ENCODE measurements around the gene TM4SF20.
"Not testable (repeated sequence)": the region's sequence is repeated elsewhere in the genome, so short reads cannot be mapped to it uniquely, and the experiment has no call there.

The TM4SF20 gene

DNA sequence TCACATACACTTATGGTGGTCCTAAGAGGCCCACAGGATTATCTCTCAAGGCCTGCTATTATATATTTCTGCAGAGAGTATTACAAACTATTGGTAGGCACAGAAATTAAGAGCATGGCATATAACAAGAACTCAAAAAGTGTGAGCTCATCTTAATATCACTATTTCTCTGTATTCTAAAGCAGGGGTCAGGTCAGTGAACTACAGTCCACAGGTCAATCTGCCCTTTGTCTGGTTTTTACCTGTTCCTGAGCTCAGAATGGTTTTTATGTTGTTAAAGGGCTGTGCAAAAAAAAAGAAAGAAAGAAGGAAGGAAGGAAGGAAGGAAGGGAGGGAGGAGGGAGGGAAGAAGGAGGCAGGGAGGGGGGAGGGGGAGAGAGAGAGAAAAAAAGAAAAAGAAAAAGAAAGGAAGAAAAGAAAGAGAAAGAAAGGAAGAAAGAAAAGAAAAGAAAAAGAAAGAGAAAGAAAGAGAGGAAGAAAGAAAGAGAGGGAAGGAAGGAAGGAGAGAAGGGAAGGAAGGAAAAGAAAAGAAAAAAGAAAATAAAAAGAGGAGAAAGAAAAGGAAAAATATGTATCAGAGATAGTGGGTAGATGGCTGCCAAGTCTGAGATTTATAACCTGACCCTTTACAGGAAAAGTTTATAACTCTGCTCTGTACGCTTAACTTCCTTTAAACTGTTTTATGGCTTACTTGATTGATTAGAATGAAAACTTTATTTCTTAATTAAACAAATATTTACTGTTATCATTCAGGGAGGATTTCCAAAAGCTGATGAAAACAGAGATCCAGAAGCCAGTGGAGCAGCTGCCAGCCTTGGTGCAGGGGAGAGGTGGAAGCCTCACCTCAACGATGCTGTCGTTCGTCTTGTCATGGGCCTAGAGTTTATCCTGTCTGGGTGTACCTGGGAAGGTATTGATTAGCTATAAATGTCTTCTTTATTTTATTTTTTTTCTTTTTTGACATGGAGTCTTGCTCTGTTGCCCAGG is 19.9 kb upstream of the TM4SF20 start:
- DNase-seq = no peak

DNA sequence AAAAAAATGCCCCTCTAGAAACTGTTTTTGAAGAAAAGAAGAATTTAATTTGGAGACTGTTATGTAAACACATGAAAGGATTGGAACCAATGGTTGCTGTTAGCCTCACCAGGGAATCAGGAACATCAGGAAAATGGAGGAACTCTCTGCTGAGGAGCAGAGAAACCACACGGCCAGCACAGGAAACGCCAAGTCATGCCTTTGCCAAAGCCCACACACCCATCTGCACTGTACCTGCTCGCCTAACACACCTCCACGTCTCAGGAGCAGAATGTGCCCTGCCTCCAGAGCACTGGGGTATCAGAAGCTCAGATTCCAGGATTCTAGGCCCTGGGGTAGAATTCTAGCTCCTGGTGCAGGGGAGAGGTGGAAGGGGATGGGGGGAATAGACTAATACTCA is 18.5 kb upstream of the TM4SF20 start:
- no peak for DNase-seq

DNA sequence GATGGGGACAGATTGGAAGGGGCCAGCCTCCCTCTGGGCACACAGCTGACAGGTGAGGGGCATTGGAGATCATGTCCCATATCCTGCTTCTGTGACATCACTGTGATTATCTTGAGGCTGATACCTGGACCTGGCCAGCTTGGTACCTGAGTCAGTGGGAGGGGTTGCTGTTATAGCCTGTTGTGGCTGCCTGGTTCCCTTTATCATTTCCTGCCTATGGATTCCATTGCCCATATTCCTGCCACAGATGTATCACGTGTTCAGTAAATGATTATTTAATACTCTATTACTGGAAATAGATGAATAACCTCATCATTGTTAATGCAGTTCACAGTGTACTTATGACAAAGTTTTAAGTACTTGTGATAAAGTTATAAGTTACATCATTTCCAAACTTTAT is 16.4 kb upstream of the TM4SF20 start:
- DNase-seq = no peak

DNA sequence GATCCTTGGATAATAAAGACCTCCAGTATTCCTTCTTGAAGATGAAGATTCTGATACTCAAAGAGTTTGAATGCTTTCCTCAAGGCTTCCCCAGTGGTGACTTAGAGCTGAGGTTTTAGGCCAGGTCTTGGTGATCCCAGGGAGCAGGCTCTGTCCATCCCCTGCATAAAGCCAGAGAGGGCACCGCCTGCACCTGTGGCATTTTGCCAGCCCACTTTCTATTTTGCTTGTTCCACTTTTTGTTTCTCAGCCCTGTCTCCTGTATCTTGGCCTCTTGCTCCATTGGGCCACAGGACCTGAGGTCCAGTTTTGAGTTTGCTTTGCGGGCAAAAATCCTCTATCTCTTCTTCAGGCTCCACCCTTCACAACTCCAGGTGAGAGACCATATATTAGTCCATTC is 15.3 kb upstream of the TM4SF20 start:
- DNase-seq = no peak

DNA sequence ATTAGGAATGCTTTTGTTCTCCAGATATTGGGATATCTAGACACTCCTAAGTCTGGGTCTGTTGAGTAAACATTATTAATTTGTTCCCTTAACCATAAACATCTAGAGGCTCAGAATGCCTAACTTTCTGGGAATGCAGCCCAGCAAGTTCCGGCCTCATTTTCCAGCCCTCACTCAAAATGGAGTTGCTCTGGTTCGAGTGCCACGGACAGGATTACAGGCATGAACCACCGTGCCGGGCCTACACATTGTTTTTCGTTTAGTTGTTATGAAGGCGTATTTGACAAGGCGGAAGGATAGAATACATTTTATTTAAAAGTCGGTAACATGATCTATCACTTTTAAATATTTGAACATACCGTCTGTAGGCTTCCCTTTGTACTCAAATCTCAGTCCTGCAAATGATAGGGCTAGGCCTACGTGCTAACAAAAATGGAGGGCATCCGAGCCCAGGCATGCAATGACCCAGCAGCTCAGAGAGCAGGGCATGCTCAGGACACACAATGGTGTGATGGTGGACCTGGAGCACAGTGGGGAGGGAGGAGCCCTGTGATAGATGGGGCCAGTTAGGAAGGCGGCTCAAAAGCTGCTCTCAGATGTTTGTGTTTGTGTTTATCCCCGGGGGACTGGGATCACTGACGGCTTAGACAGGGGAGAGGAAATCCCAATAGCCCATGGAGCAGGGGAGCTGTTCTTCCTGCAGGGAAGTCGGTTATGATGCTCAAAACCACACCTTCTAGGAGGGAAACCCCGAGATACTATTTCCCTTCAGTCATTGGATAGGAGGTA is 11.6 kb upstream of the TM4SF20 start:
- DNase-seq = no peak

DNA sequence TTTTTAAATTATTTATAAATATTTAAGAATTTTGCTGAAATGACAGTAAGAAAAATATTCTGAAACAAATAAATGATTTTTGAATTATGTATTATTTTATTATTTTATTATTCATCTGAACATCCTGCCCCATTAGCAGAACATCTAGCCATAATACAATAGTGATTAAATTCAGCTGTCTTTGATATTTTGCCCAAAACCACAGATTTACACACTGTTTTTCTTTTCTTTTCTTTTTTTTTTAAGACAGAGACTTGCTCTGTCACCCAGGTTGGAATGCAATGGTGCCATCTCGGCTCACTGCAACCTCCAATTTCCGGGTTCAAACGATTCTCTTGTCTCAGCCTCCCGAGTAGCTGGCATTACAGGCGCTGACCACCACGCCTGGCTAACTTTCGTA is 10.6 kb upstream of the TM4SF20 start:
- DNase-seq = no peak

DNA sequence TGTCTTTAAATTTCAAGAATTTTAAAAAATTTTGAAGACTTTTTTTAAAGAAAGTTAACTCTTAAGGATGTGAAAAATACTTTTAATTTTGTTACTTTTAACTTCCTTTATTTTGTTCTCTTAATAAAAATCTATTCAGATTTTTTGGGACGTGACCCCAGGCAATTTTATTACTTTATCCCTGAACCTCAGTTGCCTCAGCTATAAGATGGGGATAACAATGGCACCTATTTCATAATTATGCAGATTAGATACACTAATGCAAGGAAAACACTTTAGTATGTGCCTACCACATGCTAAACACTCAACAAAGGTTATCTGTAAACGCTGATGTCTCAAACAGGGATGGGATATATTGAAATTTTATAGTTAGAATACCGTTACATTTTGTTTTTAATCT is 10.1 kb upstream of the TM4SF20 start:
- no peak for DNase-seq

DNA sequence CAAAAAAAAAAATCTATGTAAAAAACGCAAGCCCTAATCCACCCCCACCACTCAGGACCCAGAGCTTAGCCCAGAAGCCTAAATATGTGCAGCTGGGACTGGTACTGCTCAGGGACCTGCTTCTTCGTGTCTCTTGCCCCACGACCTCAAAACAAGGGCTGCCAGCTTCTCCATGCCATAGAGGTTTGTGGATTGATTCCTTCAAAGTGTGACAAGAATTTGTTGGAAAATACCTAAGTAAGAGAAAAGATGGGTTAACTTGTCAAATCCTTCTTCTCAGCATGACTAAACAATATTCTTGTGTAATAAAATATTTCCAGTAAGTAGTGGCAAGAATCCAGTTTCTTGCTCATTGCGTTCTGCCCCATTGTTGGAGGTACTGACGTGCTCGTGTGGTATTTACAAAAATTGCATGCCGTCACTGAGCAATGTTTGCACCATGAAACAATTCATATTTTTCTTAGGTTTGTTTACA is 9.5 kb upstream of the TM4SF20 start:
- peak; percentile 53 for DNase-seq

DNA sequence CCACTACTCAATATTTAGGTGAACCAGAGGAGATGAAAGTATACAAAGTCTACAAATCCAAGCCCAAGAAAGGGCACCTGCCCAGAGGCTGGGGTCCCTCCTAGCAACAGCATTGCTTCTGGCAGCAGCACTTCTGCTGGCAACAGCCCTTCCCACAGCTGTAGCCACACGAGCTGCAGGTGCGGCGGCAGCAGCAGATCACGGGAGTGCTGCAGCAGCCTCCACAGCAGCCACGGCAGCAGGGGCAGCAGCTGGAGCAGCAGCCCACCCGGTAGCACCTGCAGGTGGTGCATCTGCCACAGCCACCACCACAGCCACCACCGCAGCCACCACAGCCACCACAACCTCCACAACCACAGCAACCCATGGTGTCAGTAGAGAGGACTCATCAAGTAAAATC is 8.5 kb upstream of the TM4SF20 start, which contains the start of gene SCYGR1:
Gene SCYGR1, minus strand, starts transcription at position 367 of the 400 bp plus-strand sequence. Its CDS starts 0 bp downstream, at position 367.
- not testable (repeated sequence) for DNase-seq

DNA sequence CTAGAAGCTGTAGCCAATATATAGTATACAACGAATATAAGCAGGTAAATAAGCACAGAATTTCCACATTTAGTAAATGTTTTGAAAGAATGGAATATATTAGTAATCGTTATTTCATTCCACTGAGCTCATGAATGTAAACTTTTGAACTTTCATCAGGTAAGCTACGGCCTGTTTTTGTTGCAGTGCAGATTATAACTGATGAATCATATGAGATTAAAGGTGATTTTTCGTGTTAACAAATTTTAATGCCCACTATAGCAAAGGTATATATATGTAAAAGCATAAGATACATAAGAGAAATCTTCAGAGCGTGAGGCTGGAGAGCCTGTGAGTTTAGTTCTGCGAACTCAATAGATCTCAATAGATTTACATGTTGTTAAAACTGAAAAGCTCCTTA is 7.5 kb upstream of the TM4SF20 start:
- no peak for DNase-seq

DNA sequence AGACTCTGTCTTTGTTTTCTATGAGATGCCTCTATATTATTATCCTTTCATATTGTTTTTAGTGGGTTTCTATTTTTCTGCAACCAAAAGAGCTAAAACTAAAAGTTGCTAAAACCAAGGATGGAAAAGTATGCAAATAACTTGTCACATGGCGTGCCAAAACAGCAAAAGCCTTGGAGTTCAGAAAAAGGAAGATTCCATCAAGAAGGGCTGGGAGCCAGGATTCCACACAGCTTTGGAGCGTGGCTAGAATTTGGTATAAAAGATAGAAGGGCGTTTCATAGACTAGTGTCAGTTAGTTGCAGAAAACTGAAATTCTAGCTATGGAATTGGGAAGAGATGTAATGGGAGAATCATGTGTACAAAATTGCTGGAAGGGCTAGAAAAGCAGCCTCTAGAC is 4.6 kb upstream of the TM4SF20 start:
- DNase-seq = no peak

DNA sequence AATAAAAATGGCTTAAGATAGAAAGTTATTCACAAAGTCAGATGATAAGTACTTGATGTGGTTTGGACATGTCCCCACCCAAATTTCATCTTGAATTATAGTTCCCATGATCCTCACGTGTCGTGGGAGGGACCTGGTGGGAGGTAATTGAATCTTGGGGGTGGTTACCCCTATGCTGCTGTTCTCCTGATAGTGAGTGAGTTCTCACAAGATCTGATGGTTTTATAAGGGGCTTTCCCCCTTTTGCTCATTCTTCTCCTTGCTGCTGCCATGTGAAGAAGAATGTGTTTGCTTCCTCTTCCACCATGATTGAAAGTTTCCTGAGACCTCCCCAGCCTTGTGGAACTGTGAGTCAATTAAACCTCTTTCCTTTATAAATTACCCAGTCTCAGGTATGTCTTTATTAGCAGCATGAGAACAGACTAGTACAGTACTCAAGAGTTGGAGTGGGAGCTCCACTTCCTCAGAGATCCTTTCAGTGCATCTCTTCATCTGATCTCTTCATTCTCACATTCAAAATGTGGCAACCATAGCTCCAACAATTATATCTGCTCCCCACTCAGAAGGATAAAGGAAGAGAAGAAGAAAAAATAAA is 3.2 kb upstream of the TM4SF20 start:
- peak; percentile 35 for DNase-seq

DNA sequence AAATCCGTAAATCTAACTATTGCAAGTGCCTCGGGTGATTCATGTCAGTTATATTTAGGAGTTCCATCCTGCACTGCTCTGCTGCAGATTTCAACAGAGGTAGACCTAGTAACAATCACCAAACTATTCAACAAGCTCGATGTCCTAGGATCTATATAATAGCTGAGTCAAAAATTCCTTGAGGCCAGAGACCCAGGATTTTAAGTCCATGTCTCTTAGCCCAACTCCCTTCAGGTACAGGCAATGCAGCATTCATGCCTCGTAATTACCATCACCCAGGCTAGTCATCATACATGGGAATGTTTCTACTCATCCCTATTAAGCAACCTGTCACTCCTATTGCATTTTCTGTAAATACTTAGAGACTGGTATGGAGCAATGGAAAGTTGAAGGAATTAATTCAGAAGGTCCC is 729 bp downstream of the TM4SF20 start:
- no peak for DNase-seq

DNA sequence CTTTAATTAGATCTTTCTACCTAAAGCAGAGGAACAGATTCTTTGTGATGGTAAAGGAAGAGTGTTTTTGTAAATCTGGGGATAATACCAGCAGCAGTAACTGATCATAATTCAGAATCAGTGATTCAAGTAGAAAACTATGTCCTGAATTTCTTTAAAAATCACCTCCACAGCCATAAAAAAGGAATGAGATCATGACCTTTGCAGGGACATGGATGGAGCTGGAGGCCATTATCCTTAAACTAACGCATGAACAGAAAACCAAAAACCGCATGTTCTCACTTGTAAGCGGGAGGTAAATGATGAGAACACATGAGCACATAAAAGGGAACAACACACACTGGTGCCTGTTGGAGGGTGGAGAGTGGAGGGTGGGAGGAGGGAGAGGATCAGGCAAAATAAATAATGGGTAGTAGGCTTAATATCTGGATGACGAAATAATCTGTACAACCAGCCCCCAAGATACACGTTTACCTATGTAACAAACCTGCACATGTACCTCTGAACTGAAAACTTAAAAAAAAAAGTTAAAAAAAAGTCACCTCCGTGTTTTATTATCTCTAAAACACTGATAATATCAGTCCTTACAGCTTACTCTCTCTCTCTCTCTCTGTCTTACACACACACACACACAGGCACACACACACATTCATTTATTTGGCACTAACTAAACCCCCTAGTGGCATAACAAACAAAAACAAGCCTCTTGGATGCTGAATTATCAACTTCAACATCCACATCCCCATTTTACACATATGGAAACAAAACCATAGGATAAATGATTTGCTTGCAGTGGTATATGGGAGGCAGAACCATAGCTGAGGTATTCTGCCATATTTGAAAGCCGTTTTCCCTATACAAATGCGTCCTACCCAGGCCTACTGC is 1.4 kb downstream of the TM4SF20 start:
- no peak for DNase-seq

DNA sequence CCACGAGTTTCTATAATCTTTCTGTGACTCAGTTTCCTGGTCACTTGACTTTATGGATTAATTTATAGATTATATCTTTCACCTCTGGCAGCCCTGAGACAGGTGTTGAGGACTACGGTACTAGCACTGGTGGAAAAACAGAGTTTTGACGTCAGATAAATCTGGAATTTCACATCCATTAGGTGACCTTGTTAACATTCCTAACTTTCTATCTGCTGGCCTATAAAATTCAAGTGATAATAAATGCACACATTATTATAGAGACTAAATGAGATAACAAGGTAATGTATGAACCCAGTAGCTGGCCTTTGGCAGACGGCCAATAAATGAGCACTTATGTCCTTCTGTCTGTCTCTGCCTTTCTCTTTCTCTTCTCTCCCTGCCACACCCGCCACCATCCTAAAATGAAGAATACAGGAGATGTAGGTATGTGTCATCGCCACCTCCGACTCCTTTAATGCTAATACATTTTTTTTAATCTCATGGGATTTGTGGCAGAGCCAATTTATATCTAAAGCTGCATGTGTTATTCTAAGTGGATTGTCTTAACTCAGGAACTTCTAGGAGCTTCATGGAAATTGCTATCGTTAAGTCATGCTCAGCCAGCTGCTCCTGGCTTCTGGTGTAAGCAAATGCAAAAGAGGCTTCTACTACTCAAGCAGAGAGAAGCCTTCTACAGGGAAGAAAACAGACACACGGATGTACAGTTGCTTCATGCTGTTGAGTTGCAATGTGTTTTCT is 2.3 kb downstream of the TM4SF20 start:
- DNase-seq = no peak

DNA sequence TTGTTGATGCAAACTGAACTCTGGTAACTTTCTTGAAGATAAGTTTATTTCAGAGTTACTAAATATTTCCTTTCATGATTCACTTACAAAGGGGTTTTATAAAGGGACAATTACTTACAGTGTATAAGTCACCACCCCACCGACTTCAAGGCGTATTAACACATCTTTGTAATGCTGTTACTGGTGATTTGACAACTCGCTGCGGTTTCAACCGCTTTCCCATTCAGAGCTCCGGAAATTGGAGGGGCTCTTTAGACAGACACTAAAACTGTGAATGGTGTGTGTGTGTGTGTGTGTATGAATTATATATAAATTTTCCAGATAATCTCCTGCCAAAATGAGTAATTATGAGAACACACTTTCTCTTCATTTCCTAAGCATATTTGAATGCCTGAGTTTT is 4.9 kb downstream of the TM4SF20 start:
- peak; percentile 44 for DNase-seq

DNA sequence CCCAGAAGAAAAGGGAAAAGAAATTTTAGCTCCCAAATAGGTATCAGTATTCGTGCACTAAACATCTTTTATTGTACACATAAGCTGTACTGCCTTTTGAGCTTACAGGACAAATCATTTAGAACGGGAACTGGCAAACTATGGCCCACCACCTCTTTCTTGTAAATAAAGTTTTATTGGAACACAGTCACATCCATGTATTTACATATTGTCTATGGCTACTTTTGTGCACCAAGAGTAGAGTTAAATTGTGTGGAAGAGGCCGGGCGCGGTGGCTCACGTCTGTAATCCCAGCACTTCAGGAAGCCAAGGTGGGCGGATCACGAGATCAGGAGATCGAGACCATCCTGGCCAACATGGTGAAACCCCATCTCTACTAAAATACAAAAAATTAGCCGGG is 5.7 kb downstream of the TM4SF20 start:
- no peak for DNase-seq

DNA sequence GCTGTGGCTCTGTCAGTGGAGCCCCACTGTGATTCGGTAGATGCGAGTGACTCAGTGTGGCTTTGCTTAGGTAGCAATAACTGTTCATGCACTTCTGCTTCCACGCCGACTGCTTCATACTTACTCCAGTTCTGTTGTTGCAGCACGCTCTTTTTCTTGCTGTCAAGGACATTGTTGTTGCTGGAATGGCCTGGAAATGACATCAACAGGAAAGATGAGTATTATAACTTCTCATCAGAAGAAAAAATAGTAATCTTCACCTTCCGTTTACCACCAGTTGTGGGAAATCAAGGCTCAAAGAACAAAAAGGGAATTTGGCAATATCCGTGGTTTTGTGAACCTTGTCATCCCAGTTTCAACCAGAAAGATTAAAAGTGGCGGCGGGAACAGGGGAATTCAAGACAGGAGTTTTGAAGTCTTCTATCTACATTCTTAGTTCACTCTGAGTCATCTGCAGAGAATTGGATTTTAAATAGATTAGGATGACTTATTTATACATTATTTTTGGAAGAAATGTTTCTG is 8.3 kb downstream of the TM4SF20 start:
- peak; percentile 97 for DNase-seq

DNA sequence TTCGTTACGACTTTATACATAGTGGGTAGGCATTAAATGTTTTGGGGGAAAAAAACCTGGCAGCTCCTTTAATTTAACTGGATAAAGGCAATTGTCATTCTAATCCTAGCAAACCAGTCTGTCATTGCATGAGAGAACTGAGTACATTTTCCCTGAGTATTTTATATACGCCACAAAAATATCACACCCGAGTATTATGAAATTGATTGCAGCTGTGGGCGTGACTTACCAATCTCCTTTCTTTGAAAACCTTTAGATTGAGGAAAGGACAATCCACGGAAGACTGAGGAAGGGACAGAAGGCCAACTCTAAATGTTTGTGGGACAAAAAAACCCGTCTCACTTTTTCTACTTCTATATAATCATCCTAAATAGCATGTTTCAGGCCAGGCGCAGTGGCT is 9.0 kb downstream of the TM4SF20 start:
- peak; percentile 59 for DNase-seq

DNA sequence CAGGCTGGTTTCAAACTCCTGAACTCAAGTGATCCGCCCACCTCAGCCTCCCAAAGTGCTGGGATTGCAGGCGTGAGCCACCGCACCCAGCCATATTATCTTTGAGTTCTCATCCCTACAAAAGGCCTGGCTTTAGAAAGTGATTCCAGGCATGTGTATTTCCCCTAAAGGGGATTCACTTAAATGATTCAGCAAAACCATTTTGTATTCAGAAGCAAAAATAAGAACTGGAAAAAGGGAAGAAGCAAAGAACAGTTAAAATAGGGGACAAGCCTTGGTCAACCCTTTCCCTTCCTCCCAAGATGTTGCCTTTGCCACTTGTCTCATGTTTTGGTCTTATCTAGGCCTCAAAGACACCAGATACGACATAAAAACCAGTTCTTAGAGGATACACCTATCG is 10.5 kb downstream of the TM4SF20 start:
- DNase-seq = peak; percentile 77

DNA sequence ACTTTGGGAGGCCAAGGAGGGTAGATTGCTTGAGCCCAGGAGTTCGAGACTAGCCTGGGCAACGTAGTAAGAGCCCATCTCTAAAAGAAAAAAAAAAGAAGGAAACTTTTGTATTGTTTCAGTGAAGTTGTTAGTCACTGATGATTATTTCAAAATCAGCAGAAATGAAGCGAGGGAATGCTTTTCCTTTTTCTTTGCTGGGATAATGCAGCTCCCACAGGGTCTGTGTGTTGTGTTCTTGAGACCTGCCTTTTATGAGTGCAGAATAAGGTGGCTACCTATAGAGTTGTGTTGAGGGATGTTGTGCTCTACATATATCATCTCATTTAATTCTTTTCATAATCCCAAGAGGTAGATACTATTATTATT is 11.7 kb downstream of the TM4SF20 start:
- DNase-seq = no peak

Measured in inflammatory macrophage treated with lipopolysaccharide for 4 hours (primary cell).